Loucy (cell line): ENCODE data around the gene UBP1.

Experiments used
- CTCF ChIP-seq: fragments of 200-600 bp; sonication (generic); conservative IDR thresholded peaks from 2 replicates; pipeline ENCODE4 v1.5.1; 2014; ENCODE audit warnings: mild to moderate bottlenecking, antibody characterized with exemption, low read length
- EZH2phosphoT487 ChIP-seq: fragments of 200-600 bp; IDR thresholded peaks from 2 replicates; pipeline ENCODE4 v1.6.1; 2018; ENCODE audit warnings: antibody characterized with exemption, mild to moderate bottlenecking, moderate library complexity, borderline replicate concordance

GRCh38 chr3:33428734-33429133, 11.5 kb downstream of the UBP1 start:
- TF ChIP-seq CTCF, result no peak
- TF ChIP-seq EZH2phosphoT487, result no peak
